Prostate gland (tissue), 2 donors: ENCODE measurements around the gene ARFGAP1.

Experiments used
- CTCF ChIP-seq, 4 experiments: fragments of 200-600 bp in 2 of 4; fragments of 450-650 bp in 2 of 4; sonication (generic) in 2 of 4; IDR thresholded peaks; 1 replicate in 3 of 4; 2 replicates in 1 of 4; pipeline ENCODE4 v1.5.1; 2016 to 2019; ENCODE audit warnings: antibody characterized with exemption in 4 of 4, mild to moderate bottlenecking in 2 of 4, moderate library complexity in 2 of 4
- POLR2A ChIP-seq: fragments of 450-650 bp; IDR thresholded peaks from one replicate; pipeline ENCODE4 v1.6.1; 2016; ENCODE audit warnings: antibody characterized with exemption, mild to moderate bottlenecking

GRCh38 chr20:63253065-63253437, 19.6 kb upstream of the ARFGAP1 start:
- TF ChIP-seq POLR2A (no peak), CTCF (IDR thresholded peaks at IDR 0.05) (no peak)
